GM21529 (cell line): ENCODE measurements around the gene ZNF521.
"Not testable (repeated sequence)": the region's sequence is repeated elsewhere in the genome, so short reads cannot be mapped to it uniquely, and the experiment has no call there.

Experiments used
- ATAC-seq: cut with Tn5 transposase; IDR thresholded peaks from one replicate; pipeline ENCODE4 v1.9.1; 2021; ENCODE audit not compliant: unreplicated experiment

The ZNF521 gene

GRCh38 chr18:25047421-25047820, 304.5 kb downstream of the ZNF521 start:
- ATAC-seq: no peak

GRCh38 chr18:25044694-25045093, 307.3 kb downstream of the ZNF521 start:
- ATAC-seq: no peak

- no peak for ATAC-seq
These were observed 308.9 kb downstream of the ZNF521 start for GRCh38 chr18:25043104-25043503.

GRCh38 chr18:25042641-25043051, 309.3 kb downstream of the ZNF521 start:
- no peak for ATAC-seq

GRCh38 chr18:25039781-25040180, 312.2 kb downstream of the ZNF521 start:
- no peak for ATAC-seq

GRCh38 chr18:25038261-25038660, 313.7 kb downstream of the ZNF521 start:
- no peak for ATAC-seq

- ATAC-seq: no peak
These were observed 318.1 kb downstream of the ZNF521 start for GRCh38 chr18:25033747-25034471.

GRCh38 chr18:25033175-25033574, 318.8 kb downstream of the ZNF521 start:
- ATAC-seq: not testable (repeated sequence)

GRCh38 chr18:25029802-25030201, 322.2 kb downstream of the ZNF521 start:
- ATAC-seq: no peak

- no peak for ATAC-seq
These were observed 332.0 kb downstream of the ZNF521 start for GRCh38 chr18:25019931-25020330.

GRCh38 chr18:25019086-25019860, 332.7 kb downstream of the ZNF521 start:
- ATAC-seq: no peak

GRCh38 chr18:25016666-25017065, 335.3 kb downstream of the ZNF521 start:
- ATAC-seq: no peak

- no peak for ATAC-seq
These were observed 335.8 kb downstream of the ZNF521 start for GRCh38 chr18:25016181-25016580.
